IgD-negative memory B cell (primary cell): ENCODE data around the gene TNF. TPM values are rescaled to one million over a fixed set of nuclear protein-coding genes. Genes with fewer than 3 reads are reported as not detected.
"Not testable (repeated sequence)": the region's sequence is repeated elsewhere in the genome, so short reads cannot be mapped to it uniquely, and the experiment has no call there.

Source experiments
- H3K27ac Mint-ChIP-seq, 3 donors: one replicate each; pipeline ENCODE4 v1.8.0; 2020 to 2022; ENCODE audit warnings: mild to moderate bottlenecking in 3 of 3, mixed read lengths in 3 of 3, moderate library complexity in 1 of 3
- H3K27me3 Mint-ChIP-seq: one replicate; pipeline ENCODE4 v1.8.0; 2021; ENCODE audit warnings: mixed read lengths
- H3K36me3 Mint-ChIP-seq: one replicate; pipeline ENCODE4 v1.8.0; 2020; ENCODE audit warnings: mild to moderate bottlenecking, mixed read lengths
- H3K4me1 Mint-ChIP-seq, 3 donors: one replicate each; pipeline ENCODE4 v1.8.0; 2020 to 2022; ENCODE audit warnings: mixed read lengths in 3 of 3, mild to moderate bottlenecking in 1 of 3
- H3K4me3 Mint-ChIP-seq, 4 donors: one replicate each; pipeline ENCODE4 v1.8.0; 2020 to 2022; ENCODE audit warnings: mild to moderate bottlenecking in 4 of 4, mixed read lengths in 4 of 4, moderate library complexity in 3 of 4
- H3K9me3 Mint-ChIP-seq, 3 donors: one replicate each; pipeline ENCODE4 v1.8.0; 2020 to 2021; ENCODE audit warnings: mixed read lengths in 3 of 3, mild to moderate bottlenecking in 1 of 3
- polyA plus RNA-seq: library from polyadenylated mRNA; unstranded; fragments of 300-500 nt; fragmentation: Illumina TruSeq; gene quantifications from one replicate; pipeline ENCODE4 v1.2.3, GENCODE V29; 2021

TNF gene
- polyA plus RNA-seq, 1 donor from 2014 or later, result 6.4 TPM

DNA sequence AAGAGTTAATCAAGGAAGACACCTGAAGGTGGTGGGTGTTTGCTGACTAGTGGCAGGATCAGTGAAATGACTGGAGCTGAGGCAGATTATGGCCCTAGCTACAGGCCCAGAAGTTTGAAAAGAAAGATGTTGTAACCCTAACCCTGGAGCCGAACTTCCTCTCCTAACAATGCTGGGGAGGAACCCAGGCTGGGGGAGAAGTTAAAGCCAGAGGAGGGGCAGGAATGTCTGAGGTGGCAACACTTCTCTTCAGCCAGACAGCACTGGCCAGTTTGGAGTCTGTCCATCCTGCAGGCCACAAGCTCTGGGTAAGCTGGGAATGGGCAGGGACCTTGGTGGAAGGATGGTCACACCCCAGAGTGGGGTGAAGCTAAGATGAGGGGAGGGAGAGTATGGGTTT lies 10.6 kb downstream of the TNF start, which contains the start of gene LST1:
TSS of gene LST1 (plus strand) at position 270 of the 400 bp plus-strand sequence. CDS start 1,023 bp downstream, outside the sequence.
- no peaks in the 10 kb centered on the region for H3K9me3 Mint-ChIP-seq
- H3K27me3 Mint-ChIP-seq, result peaks cover 2% of the 10 kb centered on the region
- H3K4me3 Mint-ChIP-seq, result peak within 1 kb of the TSS; percentile 32 to 93 (median 79)
- H3K36me3 Mint-ChIP-seq, result peaks cover 2% of the 10 kb centered on the region
- peaks cover 54 to 58% (median 54%) of the 10 kb centered on the region in 3 donors for H3K4me1 Mint-ChIP-seq
- peak within 1 kb of the TSS; percentile 95 to 96 (median 96) for H3K27ac Mint-ChIP-seq

DNA sequence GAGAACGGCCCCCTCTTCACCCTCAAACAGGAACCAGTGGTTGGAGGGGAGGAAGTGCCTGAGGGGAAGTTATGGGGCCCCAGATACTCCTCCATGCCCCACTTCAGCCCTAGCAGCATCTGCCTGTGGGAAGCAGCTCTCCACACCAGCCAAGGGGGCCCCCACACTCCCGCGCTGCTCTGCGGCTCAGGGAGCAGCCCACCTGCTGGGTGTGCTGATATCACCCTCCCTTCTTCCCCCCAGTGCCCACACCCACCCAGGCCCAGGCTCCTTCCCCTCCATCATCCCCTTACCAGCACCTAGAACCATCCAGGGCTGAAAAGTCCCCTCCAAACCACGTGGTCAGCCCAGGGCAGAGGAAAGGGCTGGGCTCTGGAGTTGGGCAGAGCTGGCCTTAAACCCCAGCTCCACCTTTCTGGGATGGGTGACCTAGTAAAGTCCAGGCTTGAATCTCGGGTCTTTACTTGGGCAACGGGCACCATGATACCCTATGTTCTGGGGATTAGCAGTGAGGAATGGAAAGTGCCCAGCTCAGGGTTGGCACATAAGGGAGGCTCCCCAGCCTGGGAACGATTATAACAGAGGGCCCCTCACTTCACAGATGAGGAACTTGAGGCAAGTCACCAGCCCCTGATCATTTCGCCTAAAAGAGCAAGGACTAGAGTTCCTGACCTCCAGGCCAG lies 11.4 kb downstream of the TNF start:
- Mint-ChIP-seq H3K4me1 (peaks cover 54 to 58% (median 56%) of the 10 kb centered on the region in 3 donors), H3K4me3 (peak overlapping the region; percentile 32 to 93 (median 79)), H3K9me3 (no peaks in the 10 kb centered on the region), H3K27ac (peak overlapping the region; percentile 95 to 96 (median 96)), H3K36me3 (no peaks in the 10 kb centered on the region), H3K27me3 (peaks cover 2% of the 10 kb centered on the region)

DNA sequence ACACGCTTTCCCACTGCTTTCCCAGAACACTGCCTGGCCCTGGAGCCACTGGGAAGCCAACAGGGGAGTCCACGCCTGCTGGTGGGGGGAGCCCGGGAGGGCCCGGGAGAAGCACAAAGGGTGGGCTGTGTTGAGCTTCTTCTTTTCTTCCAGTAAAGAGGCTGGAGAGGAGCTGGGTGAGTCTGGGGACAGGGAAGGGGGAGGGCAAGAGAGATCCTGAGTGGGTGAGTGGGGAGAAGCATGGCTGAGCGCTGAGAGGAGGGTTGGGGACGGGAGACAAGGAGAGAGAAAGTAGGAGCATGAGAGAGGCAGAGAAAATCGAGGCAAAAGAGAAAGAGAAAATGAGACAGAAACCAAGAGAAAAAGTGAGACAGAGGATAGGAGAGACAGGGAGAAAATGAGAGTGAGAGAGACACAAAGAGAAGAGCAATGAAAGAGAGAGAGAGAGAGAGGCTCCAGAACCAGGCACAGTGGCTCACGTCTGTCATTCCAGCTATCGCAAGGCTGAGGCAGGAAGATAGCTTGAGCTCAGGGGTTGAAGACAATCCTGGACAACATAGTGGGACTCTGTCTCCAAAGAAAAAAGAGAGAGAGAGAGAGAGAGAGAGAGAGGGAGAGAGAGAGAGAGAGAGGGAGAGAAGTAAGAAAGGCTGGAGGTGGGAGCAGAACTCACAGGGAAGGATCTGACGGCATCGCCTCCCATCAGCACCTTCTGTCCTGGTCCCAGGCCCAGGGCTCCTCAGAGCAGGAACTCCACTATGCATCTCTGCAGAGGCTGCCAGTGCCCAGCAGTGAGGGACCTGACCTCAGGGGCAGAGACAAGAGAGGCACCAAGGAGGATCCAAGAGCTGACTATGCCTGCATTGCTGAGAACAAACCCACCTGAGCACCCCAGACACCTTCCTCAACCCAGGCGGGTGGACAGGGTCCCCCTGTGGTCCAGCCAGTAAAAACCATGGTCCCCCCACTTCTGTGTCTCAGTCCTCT lies 12.7 kb downstream of the TNF start:
- Mint-ChIP-seq H3K4me3 (peak overlapping the region; percentile 69 to 85 (median 79)), H3K27me3 (peaks cover 2% of the 10 kb centered on the region), H3K9me3 (no peaks in the 10 kb centered on the region), H3K36me3 (no peaks in the 10 kb centered on the region), H3K4me1 (peaks cover 47 to 62% (median 56%) of the 10 kb centered on the region in 3 donors), H3K27ac (peak overlapping the region; percentile 83 to 95 (median 95))

DNA sequence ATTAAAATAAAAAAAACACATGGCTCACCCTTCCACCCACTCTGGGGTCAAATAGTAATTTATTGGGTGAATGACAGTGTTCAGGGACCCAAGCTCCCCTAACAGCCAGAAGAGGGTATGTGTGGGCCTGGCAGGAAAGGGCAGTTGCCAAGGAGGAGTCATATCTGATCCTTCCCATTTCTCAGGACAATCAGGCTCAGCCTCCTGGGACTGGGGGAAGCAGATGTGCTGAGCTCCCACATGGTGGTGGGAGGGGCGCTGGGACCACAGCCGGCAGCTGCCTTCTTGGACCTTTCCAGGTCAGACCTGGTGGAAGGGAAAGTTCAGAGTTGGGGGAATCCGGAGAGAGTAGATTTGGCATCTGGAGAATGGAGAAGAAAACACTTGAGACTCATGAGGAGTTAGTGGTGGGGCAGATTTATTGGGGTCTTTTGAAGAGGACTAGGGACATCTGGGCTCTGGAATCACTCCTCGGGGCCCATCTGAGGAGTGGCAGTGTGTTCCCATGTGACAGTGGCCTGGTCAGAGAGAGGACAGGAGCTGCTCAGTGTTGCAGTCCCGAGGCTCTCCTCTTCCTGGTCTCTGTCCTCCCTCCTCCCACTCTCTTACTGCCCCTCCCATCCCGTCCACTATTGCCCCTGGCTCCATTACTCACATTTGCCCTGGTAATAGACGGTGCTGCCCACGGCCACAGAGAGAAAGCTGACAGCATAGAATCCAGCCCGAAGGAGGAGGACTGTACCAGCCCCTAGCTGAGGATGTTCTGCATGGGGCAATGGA lies 13.7 kb downstream of the TNF start:
- peaks cover 2% of the 10 kb centered on the region for H3K27me3 Mint-ChIP-seq
- H3K27ac Mint-ChIP-seq, result peak overlapping the region in 2 of 3 donors; percentile 36 to 88
- peak overlapping the region in 3 of 4 donors; percentile 14 to 77 (median 45) for H3K4me3 Mint-ChIP-seq
- H3K4me1 Mint-ChIP-seq, result peaks cover 46 to 59% (median 52%) of the 10 kb centered on the region in 3 donors
- H3K9me3 Mint-ChIP-seq, result no peaks in the 10 kb centered on the region
- no peaks in the 10 kb centered on the region for H3K36me3 Mint-ChIP-seq

DNA sequence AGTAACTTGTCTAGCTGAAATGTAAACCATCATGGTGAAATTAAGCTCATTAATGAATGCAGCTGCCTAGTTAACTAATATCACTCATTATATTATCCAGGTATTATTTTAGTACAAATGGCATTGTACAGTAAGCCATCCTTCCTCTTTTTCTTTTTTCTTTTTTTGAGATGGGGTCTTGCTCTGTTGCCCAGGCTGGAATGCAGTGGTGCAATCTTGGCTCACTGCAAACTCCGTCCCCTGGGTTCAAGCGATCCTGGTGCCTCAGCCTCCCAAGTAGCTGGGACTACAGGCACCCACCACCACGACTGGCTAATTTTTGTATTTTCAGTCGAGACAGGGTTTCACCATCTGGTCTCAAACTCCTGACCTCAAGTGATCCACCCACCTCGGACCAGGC lies 15.3 kb downstream of the TNF start:
- Mint-ChIP-seq H3K4me3 (peak overlapping the region in 3 of 4 donors; percentile 37 to 63 (median 57)), H3K4me1 (peaks cover 36 to 45% (median 43%) of the 10 kb centered on the region in 3 donors), H3K27ac (peak overlapping the region in 2 of 3 donors; percentile 89 to 95)
- not testable (repeated sequence) for H3K9me3 Mint-ChIP-seq, H3K27me3 Mint-ChIP-seq, H3K36me3 Mint-ChIP-seq

DNA sequence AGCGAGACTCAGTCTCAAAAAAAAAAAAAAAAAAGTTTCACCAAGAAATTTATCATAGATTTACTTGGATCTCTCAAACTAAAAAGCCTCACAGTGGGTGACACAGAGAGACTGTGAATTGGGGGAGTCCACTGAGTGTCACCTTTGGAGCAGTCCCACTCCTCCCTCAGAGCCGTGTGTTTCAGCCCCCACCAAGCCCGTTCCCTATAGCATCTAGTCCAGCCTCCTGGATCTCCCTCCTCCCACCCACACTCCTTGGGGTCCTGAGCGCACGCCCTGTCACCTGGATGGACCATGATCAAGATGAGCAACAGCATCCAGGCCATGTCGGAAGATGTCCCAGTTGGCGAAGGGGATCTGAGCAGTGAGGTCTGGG lies 17.0 kb downstream of the TNF start:
- Mint-ChIP-seq H3K27ac (peak overlapping the region; percentile 89 to 97 (median 95)), H3K9me3 (no peaks in the 10 kb centered on the region), H3K4me1 (peaks cover 27 to 37% (median 36%) of the 10 kb centered on the region in 3 donors), H3K4me3 (peak overlapping the region; percentile 57 to 94 (median 85)), H3K27me3 (no peaks in the 10 kb centered on the region), H3K36me3 (no peaks in the 10 kb centered on the region)

DNA sequence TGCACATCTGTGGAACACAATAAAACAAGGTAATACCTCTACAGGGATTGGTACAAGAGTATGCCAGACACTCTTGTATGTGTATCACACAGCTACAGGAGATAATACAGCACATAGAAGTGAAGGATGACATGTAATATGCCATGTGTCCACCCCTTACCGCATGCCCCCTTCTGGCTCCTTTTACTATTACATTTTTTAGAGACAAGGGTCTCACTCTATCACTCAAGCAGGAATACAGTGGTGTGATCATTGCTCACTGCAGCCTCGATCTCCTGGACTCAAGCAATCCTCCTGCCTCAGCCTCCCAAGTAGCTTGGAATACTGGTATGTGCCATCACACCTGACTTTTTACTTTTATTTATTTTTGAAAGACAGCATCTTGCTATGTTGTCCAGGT lies 21.6 kb downstream of the TNF start:
- Mint-ChIP-seq H3K36me3 (no peaks in the 10 kb centered on the region), H3K27ac (peak overlapping the region in 2 of 3 donors; percentile 88 to 94), H3K4me1 (peaks cover 11 to 30% (median 24%) of the 10 kb centered on the region in 3 donors), H3K27me3 (no peaks in the 10 kb centered on the region), H3K4me3 (peak overlapping the region; percentile 9 to 77 (median 62)), H3K9me3 (no peaks in the 10 kb centered on the region)

DNA sequence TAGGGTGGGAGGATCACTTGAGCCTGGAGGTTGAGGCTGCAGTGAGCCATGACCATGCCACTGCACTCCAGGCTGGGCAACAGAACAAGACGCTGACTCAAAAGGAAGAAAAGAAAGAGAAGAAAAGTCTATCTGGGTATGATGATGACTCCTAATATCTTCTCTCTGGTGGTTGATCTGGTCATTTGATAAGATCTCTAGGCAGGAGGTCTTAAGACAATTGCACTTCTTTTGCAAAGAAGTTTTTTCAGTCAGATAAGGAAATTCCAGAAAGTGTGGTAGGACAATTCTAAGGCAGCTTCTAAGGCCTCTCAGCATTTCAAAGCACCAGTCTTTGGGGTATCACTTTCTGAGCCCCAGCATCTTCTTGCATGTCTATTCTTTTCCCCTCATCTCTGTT lies 32.0 kb downstream of the TNF start:
- Mint-ChIP-seq H3K9me3 (no peaks in the 10 kb centered on the region), H3K4me1 (peaks cover 0 to 2% (median 0%) of the 10 kb centered on the region in 3 donors), H3K27me3 (no peaks in the 10 kb centered on the region), H3K4me3 (no peak overlapping the region), H3K27ac (no peak overlapping the region), H3K36me3 (no peaks in the 10 kb centered on the region)

DNA sequence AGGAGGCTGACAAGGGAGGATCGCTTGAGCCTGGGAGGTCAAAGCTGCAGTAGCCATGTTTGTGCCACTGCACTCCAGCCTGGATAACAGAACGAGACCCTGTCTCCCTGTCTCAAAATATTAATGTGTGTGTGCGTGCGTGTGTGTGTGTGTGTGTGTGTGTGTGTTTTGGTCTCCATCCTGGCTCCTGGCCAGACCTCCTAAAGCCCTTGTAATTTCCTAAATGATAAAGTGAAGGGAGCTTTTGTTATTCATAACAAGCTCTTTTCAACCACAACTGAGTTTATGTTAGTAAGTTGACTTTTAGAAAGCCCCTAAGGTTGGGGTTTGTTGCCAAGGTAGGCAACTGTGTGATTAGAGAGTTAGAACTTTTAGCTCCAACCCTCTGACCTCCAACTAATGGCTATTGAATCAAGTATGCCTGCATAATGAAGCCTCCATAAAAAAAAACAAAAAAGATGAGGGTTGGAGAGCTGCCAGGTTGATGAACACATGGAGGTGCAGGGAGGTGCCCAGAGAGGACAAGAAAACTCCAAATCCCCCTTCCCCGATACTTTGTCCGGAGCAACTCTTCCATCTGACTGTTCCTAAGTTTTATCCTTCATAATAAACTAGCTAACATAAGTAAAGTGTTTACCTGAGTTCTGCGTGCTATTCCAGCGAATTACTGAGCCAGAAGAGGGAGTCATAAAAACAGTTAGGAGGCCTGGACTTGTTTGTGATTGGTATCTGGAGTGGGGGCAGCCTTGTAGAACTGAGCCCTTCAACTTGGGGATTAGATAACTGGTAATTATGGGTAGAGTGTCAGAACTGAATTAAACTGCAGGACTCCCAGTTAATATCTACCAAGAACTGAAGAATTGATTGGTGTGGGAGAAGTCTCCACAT lies 34.4 kb downstream of the TNF start:
- H3K27ac Mint-ChIP-seq, result no peak overlapping the region
- peaks cover 3% of the 10 kb centered on the region for H3K27me3 Mint-ChIP-seq
- no peaks in the 10 kb centered on the region for H3K9me3 Mint-ChIP-seq
- peaks cover 7 to 10% (median 9%) of the 10 kb centered on the region in 3 donors for H3K4me1 Mint-ChIP-seq
- H3K4me3 Mint-ChIP-seq, result no peak overlapping the region
- no peaks in the 10 kb centered on the region for H3K36me3 Mint-ChIP-seq

DNA sequence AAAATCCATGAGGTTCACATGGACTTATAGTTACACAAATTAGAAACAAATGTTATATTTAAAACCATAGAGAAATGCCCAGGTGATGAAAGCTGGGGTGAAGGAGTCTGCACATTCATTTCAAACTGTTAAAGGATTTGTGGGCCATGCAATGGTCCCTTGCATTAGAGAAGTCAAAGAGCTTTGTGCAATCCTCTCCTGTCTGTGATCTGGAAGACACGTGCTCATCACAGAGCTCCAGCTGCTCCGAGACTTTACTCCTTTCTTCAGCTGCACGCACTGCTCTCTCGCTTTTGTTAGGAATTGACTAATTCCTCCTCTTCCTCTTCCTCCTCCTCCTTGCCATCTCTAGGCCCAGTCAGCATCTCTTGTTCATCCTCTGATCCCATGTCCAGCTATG lies 35.6 kb downstream of the TNF start:
- H3K9me3 Mint-ChIP-seq, result no peaks in the 10 kb centered on the region
- peak overlapping the region in 1 of 3 donors; percentile 39 for H3K27ac Mint-ChIP-seq
- no peak overlapping the region for H3K4me3 Mint-ChIP-seq
- H3K27me3 Mint-ChIP-seq, result peaks cover 4% of the 10 kb centered on the region
- no peaks in the 10 kb centered on the region for H3K36me3 Mint-ChIP-seq
- peaks cover 11 to 20% (median 20%) of the 10 kb centered on the region in 3 donors for H3K4me1 Mint-ChIP-seq

DNA sequence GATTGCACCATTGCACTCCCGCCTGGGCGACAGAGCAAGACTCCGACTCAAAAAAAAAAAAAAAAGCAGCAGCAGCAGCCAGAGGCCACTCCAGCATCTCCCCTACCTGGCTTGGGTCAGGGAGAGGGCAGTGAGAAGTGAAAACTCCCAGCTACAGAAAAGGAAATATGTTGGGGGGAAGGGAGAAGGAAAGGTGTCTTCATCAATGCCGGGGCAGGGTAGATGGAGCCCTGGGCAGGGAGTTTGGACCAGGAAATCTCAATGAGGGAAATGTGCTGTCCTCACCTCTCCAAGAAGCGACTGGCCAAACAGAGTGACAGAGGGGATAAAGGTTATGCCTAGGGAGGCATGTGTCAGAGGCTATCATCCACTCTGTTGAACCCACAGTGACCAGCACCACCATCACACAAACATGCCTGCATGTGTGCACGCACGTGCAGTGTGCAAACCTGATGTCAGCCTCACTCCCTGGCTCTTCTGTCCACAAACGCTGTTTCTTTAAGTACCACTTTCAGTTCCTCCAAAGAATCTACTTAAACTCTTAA lies 38.8 kb downstream of the TNF start:
- Mint-ChIP-seq H3K27ac (peak overlapping the region in 2 of 3 donors; percentile 64 to 92), H3K4me1 (peaks cover 15 to 28% (median 23%) of the 10 kb centered on the region in 3 donors), H3K4me3 (peak overlapping the region in 1 of 4 donors; percentile 83), H3K9me3 (no peaks in the 10 kb centered on the region), H3K36me3 (no peaks in the 10 kb centered on the region), H3K27me3 (peaks cover 4% of the 10 kb centered on the region)

DNA sequence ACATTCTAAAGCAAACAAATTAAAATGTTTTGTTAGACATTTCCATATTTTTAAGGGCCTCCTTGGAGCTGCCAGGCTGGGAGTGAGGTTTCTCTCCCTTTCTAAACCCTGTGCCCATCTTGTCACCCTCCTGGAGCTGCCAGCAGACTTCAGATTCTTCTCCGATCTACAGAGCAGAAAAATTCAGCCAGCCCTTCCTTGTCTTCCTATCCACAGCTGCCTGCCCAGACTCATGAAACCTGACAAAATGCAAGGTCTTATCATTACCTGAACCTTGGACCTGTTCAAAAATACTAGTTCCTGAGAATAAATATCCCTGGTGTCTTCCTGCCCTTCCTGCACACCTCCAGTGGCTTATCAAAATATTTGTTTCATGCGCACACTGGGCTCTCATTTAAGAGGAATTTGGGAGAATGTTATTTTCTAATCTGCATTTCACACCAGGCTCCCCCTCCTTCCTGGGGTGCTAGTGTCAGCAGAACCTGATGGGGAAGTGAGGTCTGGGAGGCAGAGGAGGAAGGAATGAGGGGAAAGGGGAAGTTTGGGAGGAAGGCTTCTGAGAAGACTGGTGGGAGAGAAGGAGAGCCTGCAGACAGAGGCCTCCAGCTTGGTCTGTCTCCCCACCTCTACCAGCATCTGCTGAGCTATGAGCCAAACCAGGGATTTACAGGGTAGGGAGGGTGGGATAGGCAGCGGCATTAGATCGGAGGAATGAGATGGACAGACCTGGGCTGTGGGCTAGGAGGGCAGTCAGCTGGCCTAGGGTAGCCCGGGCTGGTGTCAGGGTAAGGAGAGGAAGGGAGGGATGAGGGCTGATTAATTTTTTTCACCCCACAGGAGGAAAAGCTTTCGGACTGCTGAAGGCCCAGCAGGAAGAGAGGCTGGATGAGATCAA lies 39.6 kb downstream of the TNF start, which contains the start of gene AIF1:
TSS of gene AIF1 (plus strand) at position 551 of the 895 bp plus-strand sequence. CDS start at position 647, 96 bp downstream.
- peak within 1 kb of the TSS in 3 of 4 donors; percentile 18 to 83 (median 46) for H3K4me3 Mint-ChIP-seq
- H3K9me3 Mint-ChIP-seq, result no peaks in the 10 kb centered on the region

More for the DNA sequence above, 39.6 kb downstream of the TNF start, which contains the start of gene AIF1:
- peaks cover 16 to 32% (median 25%) of the 10 kb centered on the region in 3 donors for H3K4me1 Mint-ChIP-seq
- no peaks in the 10 kb centered on the region for H3K36me3 Mint-ChIP-seq
- H3K27ac Mint-ChIP-seq, result peak within 1 kb of the TSS; percentile 64 to 92 (median 71)
- H3K27me3 Mint-ChIP-seq, result peaks cover 4% of the 10 kb centered on the region
